ENCODE data around the gene HOGA1. TPM values are rescaled to one million over a fixed set of nuclear protein-coding genes. Genes with fewer than 3 reads are reported as not detected.
"Not testable (repeated sequence)": the region's sequence is repeated elsewhere in the genome, so short reads cannot be mapped to it uniquely, and the experiment has no call there.

Gene HOGA1
- polyA plus RNA-seq, 1 donor, result 0.90 TPM

DNA sequence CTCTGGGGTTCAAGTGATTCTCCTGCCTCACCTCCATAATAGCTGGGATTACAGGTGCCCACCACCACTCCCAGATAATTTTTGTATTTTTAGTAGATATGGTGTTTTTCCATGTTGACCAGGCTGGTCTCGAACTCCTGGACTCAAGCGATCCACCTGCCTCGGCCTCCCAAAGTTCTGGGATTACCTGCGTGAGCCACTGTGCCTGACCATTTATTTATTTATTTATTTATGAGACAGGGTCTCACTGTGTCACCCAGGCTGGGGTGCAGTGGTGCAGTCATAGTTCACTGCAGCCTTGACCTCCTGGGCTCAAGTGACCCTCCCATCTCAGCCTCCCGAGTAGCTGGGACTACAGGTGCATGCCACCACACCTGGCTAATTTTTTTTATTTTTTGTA is 29.9 kb upstream of the HOGA1 start:
- not testable (repeated sequence) for DNase-seq (ENCODE audit: low read depth)

GRCh38 chr10:97555541-97555940 is 28.6 kb upstream of the HOGA1 start:
- DNase-seq (ENCODE audit: low read depth), result not testable (repeated sequence)

DNA sequence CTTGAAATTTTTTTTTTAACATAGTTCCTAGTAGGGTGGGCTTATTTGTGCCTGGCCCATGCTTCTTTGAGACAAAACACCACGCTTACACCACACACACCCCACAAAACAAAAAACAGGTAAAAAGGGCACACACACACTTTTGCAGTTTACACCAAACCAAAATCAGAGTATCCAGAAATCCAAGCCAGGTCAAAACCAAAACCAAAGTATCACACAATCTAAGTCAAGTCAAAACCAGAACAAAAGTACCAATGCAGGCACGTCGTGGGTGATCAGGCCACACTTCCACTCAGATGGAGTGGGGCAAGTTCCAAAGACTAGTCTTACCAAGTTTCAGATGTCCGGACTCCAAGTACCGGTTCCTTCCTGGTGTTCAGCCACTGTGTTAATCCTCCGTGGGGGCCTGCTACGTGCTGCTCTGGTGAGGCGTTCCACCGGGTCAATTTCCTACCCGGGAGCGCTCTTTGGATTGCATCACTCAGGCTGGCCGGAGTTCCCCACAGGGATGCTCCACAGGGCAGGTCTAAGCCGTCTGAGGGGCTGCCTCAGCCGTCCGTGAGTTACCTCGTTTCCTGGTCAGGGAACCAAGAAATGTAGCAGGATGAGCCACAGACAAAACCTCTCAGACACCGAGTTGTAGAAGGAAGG is 23.3 kb upstream of the HOGA1 start:
- not testable (repeated sequence) for DNase-seq (ENCODE audit: low read depth)

DNA sequence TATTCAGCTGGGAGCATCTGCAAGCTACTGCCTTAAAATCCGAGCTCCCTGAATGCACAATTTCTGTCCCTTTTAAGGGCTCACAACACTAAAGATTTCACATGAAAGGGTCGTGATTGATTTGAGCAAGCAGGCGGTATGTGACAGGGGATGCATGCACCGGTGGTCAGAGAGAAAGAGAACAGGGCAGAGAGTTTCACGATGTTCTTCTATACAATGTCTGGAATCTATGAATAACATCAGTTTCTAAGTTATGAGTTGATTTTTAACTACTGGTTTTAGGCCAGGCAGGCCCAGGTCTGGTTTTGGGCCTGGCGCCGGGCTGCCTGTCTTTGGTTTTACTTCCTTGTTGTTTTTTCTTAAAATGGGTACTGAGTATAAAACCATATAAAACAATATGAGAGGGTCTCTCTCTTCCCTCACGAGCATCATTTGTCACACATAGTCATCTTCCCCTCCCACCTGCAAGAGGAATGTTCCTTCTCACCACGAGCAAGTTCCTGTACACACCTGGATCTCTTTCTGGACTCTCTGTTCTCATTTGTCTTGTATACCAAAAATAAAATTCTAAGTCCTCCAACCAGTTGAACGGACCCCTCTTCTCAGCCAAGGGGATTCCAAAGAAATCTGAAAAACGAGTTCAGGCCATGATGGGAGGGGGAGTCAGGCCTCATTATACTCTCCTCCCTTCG is 22.7 kb upstream of the HOGA1 start:
- DNase-seq (ENCODE audit: low read depth), result not testable (repeated sequence)

DNA sequence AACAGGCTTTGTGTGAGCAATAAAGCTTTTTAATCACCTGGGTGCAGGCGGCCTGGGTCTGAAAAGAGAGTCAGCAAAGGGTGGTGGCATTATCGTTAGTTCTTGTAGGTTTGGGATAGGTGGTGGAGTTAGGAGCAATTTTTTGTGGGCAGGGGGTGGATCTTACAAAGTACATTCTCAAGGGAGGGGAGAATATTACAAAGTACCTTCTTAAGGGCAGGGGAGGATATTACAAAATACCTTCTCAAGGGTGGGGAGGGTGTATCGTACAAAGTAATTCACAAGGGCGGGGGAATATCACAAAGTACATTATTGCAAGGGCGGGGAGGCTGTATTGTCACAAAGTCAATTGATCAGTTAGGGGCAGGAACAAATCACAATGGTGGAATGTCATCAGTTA is 21.9 kb upstream of the HOGA1 start:
- DNase-seq (ENCODE audit: low read depth), result not testable (repeated sequence)

DNA sequence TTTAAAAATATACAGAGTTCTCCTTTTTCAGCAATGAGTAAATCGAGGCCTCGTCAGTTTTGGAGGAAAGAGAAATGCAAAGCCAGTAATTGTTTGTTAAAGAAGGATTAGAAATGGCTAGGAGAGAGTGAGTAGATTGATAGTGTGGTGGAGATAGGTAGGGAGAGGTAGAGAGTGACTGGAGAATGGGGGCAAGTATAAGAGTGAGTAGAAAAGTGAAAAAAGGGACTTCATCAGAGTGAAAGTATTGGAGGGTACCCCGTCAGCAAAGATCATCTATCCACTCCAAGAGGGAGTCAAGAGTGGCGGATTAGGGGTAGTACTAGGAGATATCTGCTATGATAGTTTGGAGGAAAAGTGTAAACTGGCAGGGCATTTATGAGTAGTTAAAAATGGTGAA is 20.9 kb upstream of the HOGA1 start:
- DNase-seq (ENCODE audit: low read depth), result no peak

GRCh38 chr10:97564776-97565175 is 19.4 kb upstream of the HOGA1 start:
- DNase-seq (ENCODE audit: low read depth), result no peak

- DNase-seq (ENCODE audit: low read depth), result no peak
These were observed 17.7 kb upstream of the HOGA1 start for GRCh38 chr10:97566336-97566996.

DNA sequence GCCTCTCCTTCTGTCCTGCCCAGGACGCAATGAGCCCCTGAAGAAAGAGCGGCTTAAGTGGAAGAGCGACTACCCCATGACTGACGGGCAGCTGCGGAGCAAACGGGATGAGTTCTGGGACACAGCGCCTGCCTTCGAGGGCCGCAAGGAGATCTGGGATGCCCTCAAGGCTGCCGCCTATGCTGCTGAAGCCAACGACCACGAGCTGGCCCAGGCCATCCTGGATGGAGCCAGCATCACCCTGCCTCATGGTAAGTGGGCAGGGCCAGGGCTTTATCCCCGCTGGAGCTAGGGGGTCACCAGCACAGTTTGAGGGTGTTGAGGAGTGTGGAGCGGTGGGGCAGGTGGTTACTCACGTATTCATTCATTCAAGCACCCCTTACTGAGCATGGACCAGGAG is 16.3 kb upstream of the HOGA1 start:
- DNase-seq (ENCODE audit: low read depth), result no peak

DNA sequence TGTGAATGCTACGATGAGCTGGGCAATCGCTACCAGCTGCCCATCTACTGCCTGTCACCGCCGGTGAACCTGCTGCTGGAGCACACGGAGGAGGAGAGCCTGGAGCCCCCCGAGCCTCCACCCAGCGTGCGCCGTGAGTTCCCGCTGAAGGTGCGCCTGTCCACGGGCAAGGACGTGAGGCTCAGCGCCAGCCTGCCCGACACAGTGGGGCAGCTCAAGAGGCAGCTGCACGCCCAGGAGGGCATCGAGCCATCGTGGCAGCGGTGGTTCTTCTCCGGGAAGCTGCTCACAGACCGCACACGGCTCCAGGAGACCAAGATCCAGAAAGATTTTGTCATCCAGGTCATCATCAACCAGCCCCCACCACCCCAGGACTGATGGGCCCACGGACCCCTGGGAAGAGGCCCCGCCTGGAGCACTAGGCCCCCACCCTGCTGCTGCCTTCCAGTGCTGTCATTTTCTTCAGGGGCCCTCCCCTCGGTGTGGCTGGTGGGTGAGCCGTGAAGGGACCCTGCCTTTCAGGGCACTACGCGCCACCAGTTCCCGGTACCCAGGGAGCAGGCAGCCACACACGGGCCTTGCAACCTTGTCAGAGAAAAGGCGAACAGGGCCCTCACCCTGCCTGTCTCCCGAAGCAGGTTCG is 13.9 kb upstream of the HOGA1 start:
- no peak for DNase-seq (ENCODE audit: low read depth)

- no peak for DNase-seq (ENCODE audit: low read depth)
These were observed 13.3 kb upstream of the HOGA1 start for GRCh38 chr10:97570789-97571471.

GRCh38 chr10:97571622-97572021 is 12.6 kb upstream of the HOGA1 start:
- DNase-seq (ENCODE audit: low read depth), result no peak

- DNase-seq (ENCODE audit: low read depth), result peak; percentile 36
These were observed 11.8 kb upstream of the HOGA1 start, which contains the start of gene ANKRD2 for GRCh38 chr10:97572214-97572989. Gene ANKRD2, plus strand, starts transcription at chr10:97572779. Its CDS starts 10 bp downstream, at chr10:97572789.

DNA sequence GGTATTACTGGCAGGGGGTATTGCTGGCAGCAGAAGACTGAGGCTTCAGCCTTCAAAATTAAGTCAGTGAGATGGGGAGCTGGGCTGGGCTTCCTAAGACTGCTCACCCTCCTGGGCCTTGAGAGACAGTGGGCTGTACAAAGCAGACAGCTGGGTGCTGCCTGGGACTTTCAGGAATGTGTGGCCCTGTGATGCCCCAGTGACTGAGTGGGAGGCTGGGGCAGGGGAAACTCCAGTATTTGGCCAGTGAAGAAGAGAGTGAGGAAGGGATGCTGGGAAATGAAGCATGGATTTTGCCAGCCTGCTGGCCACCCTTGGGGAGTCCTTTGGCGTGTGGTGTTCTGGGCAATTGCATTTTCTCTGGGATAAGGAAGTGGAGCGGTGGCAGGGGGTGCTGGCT is 11.2 kb upstream of the HOGA1 start:
- DNase-seq (ENCODE audit: low read depth), result no peak

- no peak for DNase-seq (ENCODE audit: low read depth)
These were observed 10.5 kb upstream of the HOGA1 start for GRCh38 chr10:97573672-97574071.

DNA sequence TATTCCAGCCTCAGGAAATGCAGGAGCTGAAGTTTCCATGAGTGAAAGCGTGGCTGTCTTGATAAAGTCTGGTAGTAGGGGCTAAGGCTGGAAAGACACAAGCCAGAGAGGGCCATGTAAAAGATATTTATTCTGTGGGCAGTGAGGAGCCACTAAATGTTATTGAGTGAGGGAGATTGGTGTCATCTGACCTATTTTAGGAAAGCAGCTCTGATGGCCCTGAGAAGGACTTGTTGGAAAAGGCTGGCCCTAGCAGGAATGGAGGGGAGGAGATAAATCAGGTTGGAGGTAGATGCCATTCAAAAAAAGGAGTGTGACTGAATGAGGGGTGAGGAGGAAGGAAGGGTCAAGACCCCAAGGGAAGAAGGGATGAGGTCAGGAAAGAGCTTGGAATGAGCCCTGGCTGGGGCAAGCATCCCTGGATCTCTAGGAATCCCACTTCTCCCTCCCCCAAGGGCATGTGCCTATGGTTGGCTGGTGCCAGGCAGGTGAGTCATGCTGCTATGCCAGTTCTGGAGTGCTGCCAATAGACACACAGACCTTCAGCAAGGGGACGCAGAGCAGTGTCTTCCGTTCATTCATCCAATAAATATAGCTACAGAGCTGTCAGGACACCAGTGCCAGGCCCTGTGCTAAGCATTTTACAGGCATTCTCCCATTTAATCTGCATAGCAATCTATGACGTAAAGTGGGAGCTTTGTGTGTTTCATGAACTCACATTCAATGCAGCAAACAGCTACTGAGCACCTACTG is 9.6 kb upstream of the HOGA1 start:
- DNase-seq (ENCODE audit: low read depth), result no peak

- DNase-seq (ENCODE audit: low read depth), result no peak
These were observed 9.0 kb upstream of the HOGA1 start for GRCh38 chr10:97575127-97575668.

DNA sequence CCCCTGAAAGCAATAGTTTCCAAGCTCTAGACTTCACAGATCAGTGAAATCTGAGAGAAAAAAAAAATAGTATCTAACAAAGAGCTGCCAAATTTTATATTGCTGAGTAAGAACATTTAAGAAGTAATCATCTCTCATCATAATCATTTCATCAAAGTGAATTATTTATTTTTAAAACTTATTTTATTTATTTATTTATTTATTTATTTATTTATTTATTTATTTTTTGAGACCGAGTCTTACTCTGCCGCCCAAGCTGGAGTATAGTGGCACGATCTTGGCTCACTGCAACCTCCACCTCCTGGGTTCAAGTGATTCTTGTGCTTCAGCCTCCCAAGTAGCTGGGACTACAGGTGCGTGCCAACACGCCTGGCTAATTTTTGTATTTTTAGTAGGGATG is 7.7 kb upstream of the HOGA1 start:
- not testable (repeated sequence) for DNase-seq (ENCODE audit: low read depth)

- no peak for DNase-seq (ENCODE audit: low read depth)
These were observed 6.5 kb upstream of the HOGA1 start for GRCh38 chr10:97577701-97578100.

Data from forelimb muscle (tissue), 1 donor.